ENCODE measurements around the gene RNF138.
"Not testable (repeated sequence)": the region's sequence is repeated elsewhere in the genome, so short reads cannot be mapped to it uniquely, and the experiment has no call there.

Gene RNF138

DNA sequence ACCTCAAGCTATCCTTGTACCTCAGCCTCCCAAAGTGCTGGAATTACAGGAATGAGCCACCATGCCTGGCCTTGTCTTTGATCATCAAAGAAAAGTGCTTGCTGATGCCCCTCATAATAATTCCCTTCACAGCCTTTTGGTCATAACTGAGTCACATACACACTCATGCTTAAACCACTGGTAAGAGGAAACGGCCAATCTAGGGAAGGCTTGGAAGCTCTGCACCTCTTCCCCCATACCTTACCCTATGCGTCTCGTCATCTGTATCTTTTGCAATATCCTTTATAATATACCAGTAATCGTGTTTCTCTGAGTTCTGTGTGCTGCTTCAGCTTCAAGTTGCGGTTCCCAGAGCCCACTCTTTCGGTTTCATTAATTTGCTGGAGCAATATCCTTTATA is 4.8 kb upstream of the RNF138 start:
- TF ChIP-seq CTCF (IDR thresholded peaks at IDR 0.05; ENCODE audit: insufficient read depth, missing control alignments) = no peak
- DNase-seq (ENCODE audit: insufficient read length, low spot score) (no peak), FAIRE-seq (no peak)

DNA sequence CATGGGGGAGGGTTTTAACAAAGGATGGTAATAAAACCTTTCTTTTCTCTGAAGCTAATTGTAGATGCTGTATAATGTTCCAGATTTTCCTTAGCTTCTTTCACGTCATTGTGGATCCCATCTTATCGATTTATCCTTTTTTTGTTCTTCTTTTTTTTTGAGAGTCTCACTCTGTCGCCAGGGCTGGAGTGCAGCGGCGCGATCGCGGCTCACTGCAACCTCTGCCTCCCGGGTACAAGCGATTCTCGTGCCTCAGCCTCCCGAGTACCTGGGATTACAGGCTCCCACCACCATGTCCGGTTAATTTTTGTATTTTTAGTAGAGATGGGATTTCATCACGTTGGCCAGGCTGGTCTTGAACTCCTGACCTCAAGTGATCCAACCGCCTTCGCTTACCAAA is 843 bp upstream of the RNF138 start:
- not testable (repeated sequence) for FAIRE-seq; DNase-seq (ENCODE audit: insufficient read length, low spot score)

GRCh38 chr18:32091325-32091723 is 350 bp upstream of the RNF138 start:
- DNase-seq (ENCODE audit: insufficient read length, low spot score) (no peak), FAIRE-seq (peak; percentile 51)
- TF ChIP-seq CTCF (IDR thresholded peaks at IDR 0.05; ENCODE audit: insufficient read depth, missing control alignments) = no peak

DNA sequence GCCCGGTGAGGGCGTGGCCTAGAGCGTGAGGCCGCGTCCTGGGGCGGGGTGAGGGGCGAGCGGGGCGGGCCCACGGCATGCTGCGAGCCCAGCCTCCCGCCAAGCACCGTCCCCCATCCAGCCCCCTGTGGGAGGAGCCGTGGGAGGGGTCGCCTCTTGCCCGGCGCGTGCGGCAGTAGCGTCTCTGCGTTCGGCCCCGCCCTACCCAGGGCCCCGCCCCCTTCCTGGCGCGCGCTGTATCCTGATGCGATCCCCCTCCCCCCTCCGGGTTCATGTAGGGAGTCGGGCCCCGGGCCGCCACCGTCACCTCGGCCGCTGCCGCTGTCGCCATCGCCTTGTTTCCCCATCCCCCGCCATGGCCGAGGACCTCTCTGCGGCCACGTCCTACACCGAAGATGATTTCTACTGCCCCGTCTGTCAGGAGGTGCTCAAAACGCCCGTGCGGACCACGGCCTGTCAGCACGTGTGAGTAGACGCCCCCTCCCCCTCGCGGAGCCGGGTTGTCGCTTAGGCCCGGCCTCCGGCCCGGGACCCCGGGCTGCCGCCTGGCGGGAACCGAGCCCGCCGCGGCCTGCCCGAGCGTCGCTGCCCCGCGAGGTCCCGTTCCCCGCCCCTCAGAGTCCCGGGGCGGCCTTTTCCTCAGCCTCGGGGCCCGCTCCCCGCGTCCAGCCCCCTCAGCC is 888 bp downstream of the RNF138 start:
- FAIRE-seq (no peak), DNase-seq (ENCODE audit: insufficient read length, low spot score) (peak; percentile 96)
- no peak for TF ChIP-seq CTCF (IDR thresholded peaks at IDR 0.05; ENCODE audit: insufficient read depth, missing control alignments)

GRCh38 chr18:32093102-32093511 is 1.4 kb downstream of the RNF138 start:
- DNase-seq (ENCODE audit: insufficient read length, low spot score) (peak; percentile 36), FAIRE-seq (no peak)
- no peak for TF ChIP-seq CTCF (IDR thresholded peaks at IDR 0.05; ENCODE audit: insufficient read depth, missing control alignments)

GRCh38 chr18:32093523-32093922 is 1.8 kb downstream of the RNF138 start:
- TF ChIP-seq CTCF (IDR thresholded peaks at IDR 0.05; ENCODE audit: insufficient read depth, missing control alignments) = no peak
- FAIRE-seq (no peak), DNase-seq (ENCODE audit: insufficient read length, low spot score) (no peak)

DNA sequence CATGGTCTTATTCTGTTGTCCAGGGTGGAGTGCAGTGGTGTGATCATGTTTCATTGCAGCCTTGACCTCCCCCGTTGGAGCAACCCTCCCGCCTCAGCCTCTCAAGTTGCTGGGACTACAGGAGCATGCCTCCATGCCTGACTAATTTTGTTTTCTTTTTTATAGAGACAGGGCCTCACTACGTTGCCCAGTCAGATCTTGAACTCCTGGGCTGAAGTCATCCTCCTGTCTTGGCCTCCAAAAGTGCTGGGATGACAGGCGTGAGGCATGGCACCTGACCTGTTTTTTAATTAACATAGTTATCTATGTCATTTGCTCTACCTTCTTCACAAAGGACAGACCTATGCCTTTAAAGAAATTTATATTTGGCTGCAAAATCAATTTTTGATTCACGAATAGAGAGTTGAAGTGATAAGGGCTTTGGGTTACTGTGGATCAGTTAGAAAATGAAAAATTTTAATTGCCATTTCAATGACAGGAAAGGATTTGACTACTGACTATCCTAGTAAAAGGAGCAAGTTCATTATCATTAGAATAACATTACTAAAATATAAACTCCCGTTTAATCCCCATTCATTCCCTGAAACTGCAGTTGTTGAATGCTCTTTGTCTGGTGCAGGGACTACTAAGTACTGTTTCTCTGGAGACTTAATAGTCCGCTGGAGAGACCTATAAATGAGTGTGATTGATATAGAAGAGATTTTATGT is 3.7 kb downstream of the RNF138 start:
- no peak for FAIRE-seq
- DNase-seq (ENCODE audit: insufficient read length, low spot score) = no peak
- TF ChIP-seq CTCF (IDR thresholded peaks at IDR 0.05; ENCODE audit: insufficient read depth, missing control alignments) = no peak
